ENCODE results near the gene INSYN1. TPM values are rescaled to one million over a fixed set of nuclear protein-coding genes. Genes with fewer than 3 reads are reported as not detected.

The INSYN1 gene
- total and polyA plus RNA-seq, 3 experiments from 2014 or later, result not detected

DNA sequence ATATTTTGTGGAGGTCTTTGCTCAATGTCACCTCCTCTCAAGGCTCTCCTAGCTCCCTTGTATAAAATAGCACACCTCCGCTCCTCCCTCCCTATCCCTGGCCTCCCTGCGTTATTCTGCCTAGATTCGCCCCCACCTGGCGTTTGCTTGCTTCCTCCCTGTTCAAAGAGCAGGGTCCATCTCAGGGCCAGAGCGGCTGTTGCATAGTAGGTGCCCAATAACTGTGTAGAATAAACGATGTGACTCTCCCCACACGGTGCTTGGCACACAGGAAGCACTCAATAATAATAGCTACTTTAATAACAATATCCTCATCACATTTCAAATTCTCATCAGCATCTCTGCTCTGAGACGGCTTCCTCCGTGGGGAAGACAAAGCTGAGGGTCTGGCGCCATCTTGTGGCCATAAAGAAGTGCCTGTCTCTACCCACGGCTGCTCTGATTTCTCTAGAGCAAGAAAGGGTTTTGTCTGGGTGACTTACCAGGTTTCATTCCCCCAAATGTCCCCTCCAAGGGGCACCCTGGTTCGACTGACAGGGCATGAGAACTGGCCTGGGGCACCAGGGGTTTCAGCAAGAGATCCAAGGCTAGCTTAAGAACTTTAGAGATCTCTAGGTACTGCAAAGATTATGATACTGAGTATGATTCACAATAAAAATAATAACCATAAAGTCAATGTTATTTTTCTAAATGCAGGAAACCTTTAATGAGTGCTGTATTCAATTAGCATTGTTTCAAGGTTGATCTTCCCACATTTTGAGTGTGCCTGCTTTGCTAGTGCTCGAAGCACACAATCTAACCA lies 52.9 kb downstream of the INSYN1 start:
- Histone ChIP-seq H3K9me3 (ENCODE audit: low read length) (no peaks in the 10 kb centered on the region), H3K4me3 (ENCODE audit: low read length) (no peak overlapping the region), H3K36me3 (ENCODE audit: insufficient read depth, low read length) (no peaks in the 10 kb centered on the region), H3K27ac (ENCODE audit: low read depth, low read length) (no peak overlapping the region), H3K4me1 (ENCODE audit: insufficient read depth, low read length) (peaks cover 16% of the 10 kb centered on the region), H3K27me3 (ENCODE audit: insufficient read depth, low read length, poor library complexity, severe bottlenecking) (peaks cover 17% of the 10 kb centered on the region)
- DNase-seq, result peak; percentile 61 to 84 (median 62)
- H3K4me3 Mint-ChIP-seq, result no peak overlapping the region
- peaks cover 19 to 22% (median 21%) of the 10 kb centered on the region in 3 donors for H3K4me1 Mint-ChIP-seq
- H3K9me3 Mint-ChIP-seq, result no peaks in the 10 kb centered on the region
- ChIA-PET CTCF (interaction anchor here (0.8 to 10.2 kb wide), 11 partner anchors 9 to 140 kb away, joined by 3 to 161 read pairs (median 4); partner anchors contain the start of gene CD276), POLR2A (no interaction called here)
- H3K27ac Mint-ChIP-seq, result peak overlapping the region in 4 of 8 donors; percentile 3 to 68 (median 18)
- H3K27me3 Mint-ChIP-seq, result peaks cover 24 to 28% of the 10 kb centered on the region in 2 donors
- no peaks in the 10 kb centered on the region for H3K36me3 Mint-ChIP-seq

DNA sequence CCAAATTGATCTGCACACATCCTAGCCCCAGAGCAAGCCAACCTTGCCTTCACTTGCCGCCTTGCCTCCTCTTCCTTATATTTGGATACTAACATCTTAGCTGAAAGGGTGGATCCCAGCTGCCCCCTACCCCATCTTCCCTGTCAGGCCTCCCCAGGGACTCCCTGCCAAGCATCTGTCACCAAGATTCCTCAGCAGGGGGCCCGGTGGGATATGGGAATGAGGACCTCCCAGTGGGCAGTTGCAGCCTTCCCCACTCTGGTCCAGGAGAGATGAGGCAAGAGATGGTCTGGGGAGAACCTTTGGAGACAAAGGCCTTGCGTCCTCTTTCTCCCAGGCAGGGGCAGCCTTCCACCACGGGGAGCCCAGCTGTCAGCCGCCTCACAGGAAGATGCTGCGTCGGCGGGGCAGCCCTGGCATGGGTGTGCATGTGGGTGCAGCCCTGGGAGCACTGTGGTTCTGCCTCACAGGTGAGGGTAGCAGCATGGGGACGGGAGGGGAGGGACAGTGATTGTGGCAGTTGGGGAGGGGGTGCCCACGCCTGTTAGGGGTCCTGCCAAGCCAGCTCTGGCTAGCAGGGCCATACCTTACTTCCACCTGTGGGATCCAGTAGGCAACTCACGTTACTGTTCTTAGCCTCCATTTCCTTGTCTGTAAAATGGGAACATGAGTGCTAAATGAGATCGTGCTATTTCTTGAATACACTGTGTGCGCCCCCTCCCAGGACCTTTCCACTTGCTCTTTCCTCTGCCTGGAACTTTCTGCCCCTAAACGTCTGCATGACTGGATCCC lies 53.7 kb downstream of the INSYN1 start:
- no peak for DNase-seq
- peak overlapping the region in 3 of 8 donors; percentile 3 to 82 (median 36) for H3K27ac Mint-ChIP-seq
- Histone ChIP-seq H3K27ac (ENCODE audit: low read depth, low read length) (no peak overlapping the region), H3K27me3 (ENCODE audit: insufficient read depth, low read length, poor library complexity, severe bottlenecking) (peaks cover 24% of the 10 kb centered on the region), H3K9me3 (ENCODE audit: low read length) (no peaks in the 10 kb centered on the region), H3K4me1 (ENCODE audit: insufficient read depth, low read length) (peaks cover 16% of the 10 kb centered on the region), H3K4me3 (ENCODE audit: low read length) (no peak overlapping the region), H3K36me3 (ENCODE audit: insufficient read depth, low read length) (no peaks in the 10 kb centered on the region)
- peaks cover 19 to 23% (median 21%) of the 10 kb centered on the region in 3 donors for H3K4me1 Mint-ChIP-seq
- no peak overlapping the region for H3K4me3 Mint-ChIP-seq
- no peaks in the 10 kb centered on the region for H3K9me3 Mint-ChIP-seq
- peaks cover 26 to 27% of the 10 kb centered on the region in 2 donors for H3K27me3 Mint-ChIP-seq
- H3K36me3 Mint-ChIP-seq, result no peaks in the 10 kb centered on the region
- CTCF ChIA-PET, result interaction anchor here (0.8 to 10.2 kb wide), 11 partner anchors 8 to 139 kb away, joined by 3 to 161 read pairs (median 4); partner anchors contain the start of gene CD276
- POLR2A ChIA-PET, result interaction anchor here (0.5 to 0.6 kb wide), 2 partner anchors 833 to 1388 kb away, joined by 3 read pairs; no protein-coding TSS in a partner anchor

DNA sequence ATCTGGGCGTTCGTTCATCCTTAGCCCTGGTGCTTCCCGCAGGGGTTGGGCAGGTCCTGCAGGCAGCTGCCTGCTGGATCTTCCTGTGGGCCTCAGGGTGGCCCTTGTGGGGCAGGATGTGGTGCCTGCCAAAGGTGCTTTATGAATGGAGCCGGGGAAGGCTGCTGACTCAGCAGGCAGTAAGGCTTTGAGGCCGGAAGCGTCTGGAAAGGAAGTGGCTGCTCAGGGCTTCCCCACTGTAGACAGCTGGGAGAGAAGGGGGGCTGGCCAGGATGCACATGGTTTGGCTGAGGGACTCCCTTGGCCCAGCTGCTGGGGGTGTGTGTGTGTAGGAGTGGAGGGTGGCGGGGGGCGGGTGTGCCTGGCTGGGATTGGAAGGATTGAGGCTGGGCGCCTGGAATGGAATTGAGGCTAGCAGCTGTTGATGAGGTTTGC lies 56.1 kb downstream of the INSYN1 start:
- H3K27ac Mint-ChIP-seq, result peak overlapping the region in 7 of 8 donors; percentile 33 to 89 (median 79)
- no peaks in the 10 kb centered on the region for H3K36me3 Mint-ChIP-seq
- Histone ChIP-seq H3K9me3 (ENCODE audit: low read length) (no peaks in the 10 kb centered on the region), H3K27ac (ENCODE audit: low read depth, low read length) (no peak overlapping the region), H3K27me3 (ENCODE audit: insufficient read depth, low read length, poor library complexity, severe bottlenecking) (peaks cover 27% of the 10 kb centered on the region), H3K4me3 (ENCODE audit: low read length) (no peak overlapping the region), H3K4me1 (ENCODE audit: insufficient read depth, low read length) (peaks cover 16% of the 10 kb centered on the region), H3K36me3 (ENCODE audit: insufficient read depth, low read length) (no peaks in the 10 kb centered on the region)
- DNase-seq, result peak; percentile 60 to 87 (median 71)
- ChIA-PET POLR2A (no interaction called here), CTCF (interaction anchor here (10.2 kb wide), 1 partner anchor 17 kb away, joined by 161 read pairs; the partner anchor contains the start of gene CD276)
- peaks cover 28 to 47% of the 10 kb centered on the region in 2 donors for H3K27me3 Mint-ChIP-seq
- peak overlapping the region in 6 of 7 donors; percentile 6 to 75 (median 45) for H3K4me3 Mint-ChIP-seq
- peaks cover 23 to 28% (median 24%) of the 10 kb centered on the region in 3 donors for H3K4me1 Mint-ChIP-seq
- H3K9me3 Mint-ChIP-seq, result no peaks in the 10 kb centered on the region

DNA sequence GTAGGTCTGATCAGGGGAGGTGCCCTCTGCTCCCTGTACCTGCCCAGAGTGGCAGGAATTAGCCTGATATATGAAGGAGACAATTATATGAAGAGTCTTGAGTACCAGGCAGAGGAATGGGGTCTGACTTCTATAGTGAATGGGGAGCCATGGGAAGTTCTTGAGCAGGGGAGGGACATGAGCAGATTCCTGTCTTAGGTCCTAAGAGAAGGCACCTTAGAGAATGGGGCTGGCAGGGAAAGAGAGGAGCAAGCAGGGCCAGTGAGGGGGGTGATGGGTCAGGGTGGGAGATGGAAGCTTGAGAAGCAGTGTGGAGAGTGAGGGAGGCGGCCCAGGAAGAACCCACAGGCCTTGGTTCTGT lies 56.5 kb downstream of the INSYN1 start:
- peaks cover 27% of the 10 kb centered on the region for H3K27me3 ChIP-seq (ENCODE audit: insufficient read depth, low read length, poor library complexity, severe bottlenecking)
- H3K9me3 ChIP-seq (ENCODE audit: low read length), result no peaks in the 10 kb centered on the region
- DNase-seq, result no peak
- ChIA-PET CTCF (interaction anchor here (2.2 to 10.2 kb wide), 2 partner anchors 16 to 61 kb away, joined by 13 to 161 read pairs; partner anchors contain the start of gene CD276), POLR2A (no interaction called here)
- H3K27me3 Mint-ChIP-seq, result peaks cover 26 to 47% of the 10 kb centered on the region in 2 donors
- H3K4me3 Mint-ChIP-seq, result peak overlapping the region in 4 of 7 donors; percentile 6 to 59 (median 45)
- peak overlapping the region in 6 of 8 donors; percentile 27 to 89 (median 61) for H3K27ac Mint-ChIP-seq
- H3K4me1 Mint-ChIP-seq, result peaks cover 23 to 28% (median 24%) of the 10 kb centered on the region in 3 donors
- no peak overlapping the region for H3K4me3 ChIP-seq (ENCODE audit: low read length)
- no peaks in the 10 kb centered on the region for H3K9me3 Mint-ChIP-seq
- peaks cover 16% of the 10 kb centered on the region for H3K4me1 ChIP-seq (ENCODE audit: insufficient read depth, low read length)
- no peaks in the 10 kb centered on the region for H3K36me3 ChIP-seq (ENCODE audit: insufficient read depth, low read length)
- H3K27ac ChIP-seq (ENCODE audit: low read depth, low read length), result no peak overlapping the region
- no peaks in the 10 kb centered on the region for H3K36me3 Mint-ChIP-seq

DNA sequence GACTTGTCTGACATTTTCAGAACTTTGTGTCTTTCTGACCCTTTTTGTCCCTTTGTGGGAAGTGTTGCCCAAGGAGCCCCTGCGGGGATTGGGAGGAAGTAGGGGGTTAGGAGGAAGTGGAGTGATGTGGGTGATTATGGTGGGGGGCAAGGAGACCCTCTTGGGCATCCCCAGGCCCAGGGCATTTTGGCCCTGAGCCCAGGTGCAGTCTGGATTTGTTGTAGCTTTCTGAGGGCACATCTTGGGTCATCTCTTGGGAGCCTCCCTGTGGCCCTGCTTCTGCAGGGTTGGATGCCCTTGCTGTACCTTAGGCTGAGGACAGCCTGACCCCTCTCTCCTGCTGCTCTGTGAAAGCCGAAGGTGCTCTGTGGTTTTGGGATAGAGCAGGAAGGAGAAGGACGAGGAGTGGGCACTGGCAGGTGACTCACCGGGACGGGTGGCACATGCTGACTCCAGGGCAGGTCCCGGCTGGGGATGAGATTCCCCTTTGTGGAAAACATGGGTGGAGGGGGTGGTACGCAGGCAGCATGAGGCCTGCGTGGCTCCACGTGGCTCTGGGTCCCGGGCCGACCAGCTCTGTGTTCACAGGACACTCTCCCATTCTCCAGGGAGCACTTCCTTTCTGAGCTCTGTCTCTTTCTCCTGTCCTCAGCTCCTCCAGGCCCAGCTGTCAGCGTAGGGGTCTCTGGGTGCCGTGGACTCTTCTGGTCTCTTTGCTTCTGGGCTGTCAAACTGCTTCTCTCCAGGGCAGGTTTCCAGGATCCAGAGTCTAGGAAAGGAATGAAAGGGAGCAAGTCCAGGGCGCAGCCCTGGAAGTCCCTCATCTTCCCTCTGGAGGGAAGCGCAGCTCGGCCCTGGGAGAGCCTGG lies 57.1 kb downstream of the INSYN1 start:
- H3K4me1 Mint-ChIP-seq, result peaks cover 23 to 28% (median 24%) of the 10 kb centered on the region in 3 donors
- H3K27me3 ChIP-seq (ENCODE audit: insufficient read depth, low read length, poor library complexity, severe bottlenecking), result peaks cover 27% of the 10 kb centered on the region
- no peak overlapping the region for H3K27ac ChIP-seq (ENCODE audit: low read depth, low read length)
- H3K36me3 ChIP-seq (ENCODE audit: insufficient read depth, low read length), result no peaks in the 10 kb centered on the region
- peak overlapping the region in 1 of 7 donors; percentile 35 for H3K4me3 Mint-ChIP-seq
- H3K27ac Mint-ChIP-seq, result peak overlapping the region in 1 of 8 donors; percentile 50
- no peaks in the 10 kb centered on the region for H3K36me3 Mint-ChIP-seq
- H3K4me1 ChIP-seq (ENCODE audit: insufficient read depth, low read length), result peaks cover 16% of the 10 kb centered on the region
- no peaks in the 10 kb centered on the region for H3K9me3 Mint-ChIP-seq
- no peaks in the 10 kb centered on the region for H3K9me3 ChIP-seq (ENCODE audit: low read length)
- no peak for DNase-seq
- POLR2A ChIA-PET, result no interaction called here
- CTCF ChIA-PET, result interaction anchor here (2.2 to 10.2 kb wide), 2 partner anchors 16 to 60 kb away, joined by 13 to 161 read pairs; partner anchors contain the start of gene CD276
- H3K4me3 ChIP-seq (ENCODE audit: low read length), result no peak overlapping the region
- H3K27me3 Mint-ChIP-seq, result peaks cover 26 to 47% of the 10 kb centered on the region in 2 donors

DNA sequence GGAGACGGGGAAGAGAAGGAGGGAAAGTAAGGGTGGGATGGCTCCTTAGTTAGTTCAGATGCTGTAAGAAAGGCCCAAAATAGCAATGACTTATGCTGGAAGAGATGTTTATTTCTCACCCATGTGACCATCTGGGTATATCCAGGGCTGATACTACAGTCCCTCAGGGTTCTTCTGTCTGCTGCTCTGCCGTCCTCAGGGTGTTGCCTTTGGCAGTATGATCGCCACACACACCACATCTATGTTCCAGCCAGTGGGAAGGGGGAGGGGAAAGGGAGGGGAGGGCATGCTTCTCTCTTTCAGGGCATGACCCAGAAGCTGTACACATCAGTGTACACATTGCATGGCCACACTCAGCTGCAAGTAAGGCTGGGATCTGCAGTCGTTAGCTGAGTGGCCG lies 58.7 kb downstream of the INSYN1 start:
- Mint-ChIP-seq H3K4me1 (peaks cover 20 to 28% (median 21%) of the 10 kb centered on the region in 3 donors), H3K27me3 (peaks cover 24 to 39% of the 10 kb centered on the region in 2 donors), H3K4me3 (no peak overlapping the region), H3K27ac (no peak overlapping the region), H3K9me3 (no peaks in the 10 kb centered on the region), H3K36me3 (no peaks in the 10 kb centered on the region)
- CTCF ChIA-PET, result interaction anchor here (2.2 to 10.2 kb wide), 2 partner anchors 14 to 58 kb away, joined by 13 to 161 read pairs; partner anchors contain the start of gene CD276
- Histone ChIP-seq H3K27ac (ENCODE audit: low read depth, low read length) (no peak overlapping the region), H3K27me3 (ENCODE audit: insufficient read depth, low read length, poor library complexity, severe bottlenecking) (peaks cover 24% of the 10 kb centered on the region), H3K36me3 (ENCODE audit: insufficient read depth, low read length) (no peaks in the 10 kb centered on the region), H3K4me3 (ENCODE audit: low read length) (no peak overlapping the region), H3K9me3 (ENCODE audit: low read length) (no peaks in the 10 kb centered on the region), H3K4me1 (ENCODE audit: insufficient read depth, low read length) (peaks cover 16% of the 10 kb centered on the region)
- POLR2A ChIA-PET, result interaction anchor here (0.5 kb wide), 1 partner anchor 1211 kb away, joined by 3 read pairs; no protein-coding TSS in a partner anchor
- DNase-seq, result no peak

DNA sequence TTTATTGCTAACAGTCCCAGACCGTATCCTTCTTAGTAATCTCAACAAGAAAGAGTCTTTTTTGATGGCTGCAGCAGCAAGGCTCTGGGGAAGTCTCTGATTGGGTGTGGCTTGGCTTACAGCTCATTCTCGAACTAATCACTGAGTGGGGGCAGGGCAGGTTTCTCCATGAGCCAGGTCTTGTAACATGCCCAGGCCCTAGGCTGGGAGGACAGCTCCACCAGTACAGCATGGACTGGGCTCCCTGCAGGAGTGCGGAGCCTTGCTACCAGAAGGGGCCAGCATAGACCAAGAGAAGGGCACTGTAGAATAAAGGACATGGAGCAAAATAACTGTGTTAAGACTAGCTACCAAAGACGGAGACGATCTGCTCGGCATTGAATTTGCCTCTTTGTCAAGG lies 61.8 kb downstream of the INSYN1 start:
- no peak overlapping the region for H3K4me3 ChIP-seq (ENCODE audit: low read length)
- Mint-ChIP-seq H3K27me3 (peaks cover 21 to 53% of the 10 kb centered on the region in 2 donors), H3K4me1 (peaks cover 3 to 11% (median 4%) of the 10 kb centered on the region in 3 donors), H3K4me3 (no peak overlapping the region), H3K27ac (no peak overlapping the region), H3K36me3 (no peaks in the 10 kb centered on the region), H3K9me3 (no peaks in the 10 kb centered on the region)
- CTCF ChIA-PET, result interaction anchor here (0.7 to 2.5 kb wide), 3 partner anchors 9 to 14 kb away, joined by 4 to 12 read pairs (median 5); no protein-coding TSS in a partner anchor
- no peak for DNase-seq
- H3K9me3 ChIP-seq (ENCODE audit: low read length), result no peaks in the 10 kb centered on the region
- peaks cover 2% of the 10 kb centered on the region for H3K4me1 ChIP-seq (ENCODE audit: insufficient read depth, low read length)
- POLR2A ChIA-PET, result no interaction called here
- no peaks in the 10 kb centered on the region for H3K36me3 ChIP-seq (ENCODE audit: insufficient read depth, low read length)
- peaks cover 30% of the 10 kb centered on the region for H3K27me3 ChIP-seq (ENCODE audit: insufficient read depth, low read length, poor library complexity, severe bottlenecking)
- H3K27ac ChIP-seq (ENCODE audit: low read depth, low read length), result no peak overlapping the region
